ENCODE data around the gene DNAJC17. TPM values are rescaled to one million over a fixed set of nuclear protein-coding genes. Genes with fewer than 3 reads are reported as not detected.
A peak's percentile ranks its signal among the peaks of the same experiment; 100 is the strongest.

DNAJC17 gene
- total RNA-seq, 1 experiment from 2014 or later: 36.1 TPM

DNA sequence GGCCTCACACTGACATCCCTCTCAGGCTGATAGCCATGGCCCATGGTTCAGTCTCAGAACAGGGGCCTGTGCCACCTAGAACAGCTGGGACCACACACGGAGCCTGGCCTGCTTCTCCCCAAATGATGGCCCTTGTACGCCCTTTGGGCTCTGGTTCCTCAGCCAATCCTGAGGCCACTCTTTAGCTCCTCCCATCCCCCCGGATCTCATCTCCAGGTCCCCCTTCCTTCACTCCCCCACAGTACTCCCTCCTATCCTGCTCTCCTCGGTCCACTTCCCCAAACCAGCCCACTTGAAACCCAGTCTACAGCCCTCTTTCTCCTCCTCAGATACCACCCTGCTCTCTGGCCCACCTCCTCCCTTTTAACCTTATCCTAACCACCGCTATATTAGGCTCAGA, 18.2 kb downstream of the DNAJC17 start (continued):
- TF ChIP-seq EZH2 (IDR thresholded peaks at IDR 0.05): no peak

DNA sequence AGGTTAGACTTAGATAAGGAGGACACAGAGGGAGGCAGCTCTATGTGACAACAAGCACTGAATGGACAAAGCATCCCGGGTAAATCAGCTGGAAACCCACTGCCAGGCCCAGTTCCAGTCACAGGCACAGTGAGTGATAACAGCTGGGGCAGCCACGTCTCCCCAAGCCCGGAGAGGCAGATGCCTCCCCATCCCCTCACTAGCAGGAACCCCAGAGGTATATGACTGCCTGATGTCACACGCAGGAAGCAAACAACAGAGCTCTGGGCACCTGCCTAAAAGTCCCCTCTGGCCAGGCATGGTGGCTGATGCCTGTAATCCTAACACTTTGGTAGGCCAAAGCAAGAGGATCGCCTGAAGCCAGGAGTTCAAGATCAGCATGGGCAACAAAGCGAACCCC, 19.3 kb downstream of the DNAJC17 start:
- H2AFZ ChIP-seq (ENCODE audit: low read depth, low read length, poor library complexity, severe bottlenecking): no peak overlapping the region
- no peaks in the 10 kb centered on the region for H3K9me2 ChIP-seq (ENCODE audit: insufficient read depth)
- intact Hi-C loops (cut with micrococcal nuclease): loop anchor here (1.0 to 10.0 kb wide), 3 partner anchors 57 to 193 kb away; partner anchors contain the start of genes KNL1, SPINT1 and VPS18
- H3K27ac ChIP-seq (ENCODE audit: low read depth, low read length): peak overlapping the region; percentile 99
- RAD21 ChIA-PET (ENCODE audit: low non-redundant PET in 1 of 2, low total read pairs in 2 of 2, uncharacterized antibody in 2 of 2, unreplicated experiment in 2 of 2): interaction anchor here (1.3 to 1.5 kb wide), 2 partner anchors 58 to 106 kb away, joined by 3 read pairs; partner anchors contain the start of gene VPS18 (in 1 of the 2)
- BruUV-seq (replicated peaks): no TSS peak
- no peak for TF ChIP-seq EGR1 (IDR thresholded peaks at IDR 0.05; ENCODE audit: low read depth)
- 0 out of 2 replicates have a peak, but pooled peaks have one; percentile 14 for TF ChIP-seq ZFX (IDR thresholded peaks at IDR 0.05)
- peak overlapping the region; percentile 64 for H3K9ac ChIP-seq (ENCODE audit: low read length)
- H3K27me3 ChIP-seq (ENCODE audit: insufficient read depth, low read length): no peaks in the 10 kb centered on the region
- peaks cover 36% of the 10 kb centered on the region for H3K79me2 ChIP-seq (ENCODE audit: insufficient read depth, low read length)
- H3K36me3 ChIP-seq (ENCODE audit: control insufficient read depth in 1 of 2, insufficient read depth in 2 of 2, low read length in 2 of 2): no peaks in the 10 kb centered on the region
- POLR2A ChIA-PET: interaction anchor here (0.6 to 1.9 kb wide), 10 partner anchors 9 to 444 kb away, joined by 3 to 9 read pairs (median 4); partner anchors contain the start of genes CHAC1, DNAJC17 and ZFYVE19
- peak overlapping the region; percentile 76 for H3K4me2 ChIP-seq (ENCODE audit: low read length)
- H3K4me1 ChIP-seq (ENCODE audit: control insufficient read depth in 1 of 2, insufficient read depth in 2 of 2, low read length in 2 of 2): peaks cover 82 to 91% of the 10 kb centered on the region in 2 experiments
- ATAC-seq (peak; percentile 54), DNase-seq (ENCODE audit: low read depth, low spot score) (no peak)
- no peaks in the 10 kb centered on the region for H3K9me3 ChIP-seq (ENCODE audit: control insufficient read depth in 1 of 2, insufficient read depth in 1 of 2, low read depth in 1 of 2, low read length in 2 of 2)
- peak overlapping the region; percentile 21 to 47 for H3K4me3 ChIP-seq (replicated peaks in 1 of 2; ENCODE audit: low read depth in 1 of 2, low read length in 2 of 2)
- CTCF ChIA-PET: interaction anchor here (0.6 to 6.0 kb wide), 5 partner anchors 70 to 557 kb away, joined by 3 to 49 read pairs (median 10); partner anchors contain the start of gene VPS18
- peaks cover 12% of the 10 kb centered on the region; the same call in 1 of the 2 replicates for H4K20me1 ChIP-seq (ENCODE audit: insufficient read depth)

GRCh38 chr15:40787344-40787841, 19.9 kb downstream of the DNAJC17 start:
- BruUV-seq (replicated peaks): no TSS peak
- RAD21 ChIA-PET (ENCODE audit: low non-redundant PET in 1 of 2, low total read pairs in 2 of 2, uncharacterized antibody in 2 of 2, unreplicated experiment in 2 of 2): interaction anchor here (1.3 to 1.5 kb wide), 2 partner anchors 58 to 107 kb away, joined by 3 read pairs; partner anchors contain the start of gene VPS18 (in 1 of the 2)
- no peaks in the 10 kb centered on the region for H3K9me3 ChIP-seq (ENCODE audit: control insufficient read depth in 1 of 2, insufficient read depth in 1 of 2, low read depth in 1 of 2, low read length in 2 of 2)
- H2AFZ ChIP-seq (ENCODE audit: low read depth, low read length, poor library complexity, severe bottlenecking): no peak overlapping the region
- ATAC-seq: peak; percentile 81
- peaks cover 12% of the 10 kb centered on the region; the same call in 1 of the 2 replicates for H4K20me1 ChIP-seq (ENCODE audit: insufficient read depth)
- H3K79me2 ChIP-seq (ENCODE audit: insufficient read depth, low read length): peaks cover 30% of the 10 kb centered on the region
- H3K9me2 ChIP-seq (ENCODE audit: insufficient read depth): no peaks in the 10 kb centered on the region
- H3K4me2 ChIP-seq (ENCODE audit: low read length): peak overlapping the region; percentile 76
- TF ChIP-seq POLR2AphosphoS5 (IDR thresholded peaks at IDR 0.05; ENCODE audit: low read depth, low read length) (peak; percentile 83), EZH2phosphoT487 (IDR thresholded peaks at IDR 0.05; ENCODE audit: borderline replicate concordance) (no peak), RAD21 (IDR thresholded peaks at IDR 0.05; ENCODE audit: low read depth) (no peak), ZNF274 (IDR thresholded peaks at IDR 0.05; ENCODE audit: low read depth, low read length) (no peak), TCF7L2 (IDR thresholded peaks at IDR 0.05; ENCODE audit: borderline replicate concordance, extremely low read depth, insufficient read depth, insufficient read length) (peak; percentile 59), SRF (IDR thresholded peaks at IDR 0.05; ENCODE audit: low read depth) (no peak), SIN3A (IDR thresholded peaks at IDR 0.05; ENCODE audit: low read depth) (no peak), FOSL1 (IDR thresholded peaks at IDR 0.05; ENCODE audit: low read depth) (no peak), POLR2A (IDR thresholded peaks at IDR 0.05; ENCODE audit: borderline replicate concordance, extremely low read depth, insufficient read depth, insufficient read length) (no peak)
- TF ChIP-seq, protein P1, sequence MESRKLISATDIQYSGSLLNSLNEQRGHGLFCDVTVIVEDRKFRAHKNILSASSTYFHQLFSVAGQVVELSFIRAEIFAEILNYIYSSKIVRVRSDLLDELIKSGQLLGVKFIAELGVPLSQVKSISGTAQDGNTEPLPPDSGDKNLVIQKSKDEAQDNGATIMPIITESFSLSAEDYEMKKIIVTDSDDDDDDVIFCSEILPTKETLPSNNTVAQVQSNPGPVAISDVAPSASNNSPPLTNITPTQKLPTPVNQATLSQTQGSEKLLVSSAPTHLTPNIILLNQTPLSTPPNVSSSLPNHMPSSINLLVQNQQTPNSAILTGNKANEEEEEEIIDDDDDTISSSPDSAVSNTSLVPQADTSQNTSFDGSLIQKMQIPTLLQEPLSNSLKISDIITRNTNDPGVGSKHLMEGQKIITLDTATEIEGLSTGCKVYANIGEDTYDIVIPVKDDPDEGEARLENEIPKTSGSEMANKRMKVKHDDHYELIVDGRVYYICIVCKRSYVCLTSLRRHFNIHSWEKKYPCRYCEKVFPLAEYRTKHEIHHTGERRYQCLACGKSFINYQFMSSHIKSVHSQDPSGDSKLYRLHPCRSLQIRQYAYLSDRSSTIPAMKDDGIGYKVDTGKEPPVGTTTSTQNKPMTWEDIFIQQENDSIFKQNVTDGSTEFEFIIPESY (IDR thresholded peaks at IDR 0.05; ENCODE audit: extremely low read depth, insufficient replicate concordance, low read length): peak; percentile 74
- peaks cover 76 to 91% of the 10 kb centered on the region in 2 experiments for H3K4me1 ChIP-seq (ENCODE audit: control insufficient read depth in 1 of 2, insufficient read depth in 2 of 2, low read length in 2 of 2)
- H3K27me3 ChIP-seq (ENCODE audit: insufficient read depth, low read length): no peaks in the 10 kb centered on the region
- POLR2A ChIA-PET: interaction anchor here (0.6 to 1.9 kb wide), 9 partner anchors 9 to 445 kb away, joined by 3 to 9 read pairs (median 4); partner anchors contain the start of genes CHAC1, DNAJC17 and ZFYVE19
- peak overlapping the region; percentile 99 for H3K27ac ChIP-seq (ENCODE audit: low read depth, low read length)
- DNase-seq (ENCODE audit: low read depth, low spot score): peak; percentile 96
- CTCF ChIA-PET: interaction anchor here (0.6 to 6.0 kb wide), 7 partner anchors 10 to 558 kb away, joined by 3 to 49 read pairs (median 5); partner anchors contain the start of genes DNAJC17, VPS18 and ZFYVE19
- H3K9ac ChIP-seq (ENCODE audit: low read length): peak overlapping the region; percentile 64
- H3K4me3 ChIP-seq (replicated peaks in 1 of 2; ENCODE audit: low read depth in 1 of 2, low read length in 2 of 2): peak overlapping the region; percentile 13 to 47; a peak in 3 of 4 replicates
- intact Hi-C loops (cut with micrococcal nuclease): loop anchor here (1.0 to 10.0 kb wide), 3 partner anchors 57 to 193 kb away; partner anchors contain the start of genes KNL1, SPINT1 and VPS18
- H3K36me3 ChIP-seq (ENCODE audit: control insufficient read depth in 1 of 2, insufficient read depth in 2 of 2, low read length in 2 of 2): no peaks in the 10 kb centered on the region

All from HCT116 (cell line).